ENCODE measurements around the gene SSC4D.
"Not testable (repeated sequence)": the region's sequence is repeated elsewhere in the genome, so short reads cannot be mapped to it uniquely, and the experiment has no call there.

- not testable (repeated sequence) for TF ChIP-seq POLR2A, CTCF (IDR thresholded peaks at IDR 0.05)
Measured at GRCh38 chr7:76425558-76425957, 16.1 kb upstream of the SSC4D start.

Measured in vagina (tissue), 2 donors.